Stomach (tissue), 4 donors: Measurements from ENCODE around the gene VPS13D.

Source experiments
- EP300 ChIP-seq: sonication (generic); formaldehyde crosslinking; IDR thresholded peaks from one replicate; pipeline ENCODE4 v1.6.1; 2017; ENCODE audit warnings: antibody characterized with exemption
- POLR2A ChIP-seq, 4 donors: fragments of 450-650 bp; IDR thresholded peaks; one replicate each; pipeline ENCODE4 v1.6.1; 2016; ENCODE audit warnings: antibody characterized with exemption in 4 of 4, control low read depth in 2 of 4, mild to moderate bottlenecking in 1 of 4, moderate library complexity in 1 of 4
- TF ChIP-seq, protein P1 (sequence below), 7 experiments: fragments of 450-650 bp in 4 of 7; fragments of 200-600 bp in 3 of 7; sonication (generic) in 3 of 7; IDR thresholded peaks; one replicate each; pipeline ENCODE4 v1.5.1; 2016 to 2019; ENCODE audit warnings: antibody characterized with exemption in 7 of 7, control low read depth in 2 of 7, mild to moderate bottlenecking in 1 of 7

DNA sequence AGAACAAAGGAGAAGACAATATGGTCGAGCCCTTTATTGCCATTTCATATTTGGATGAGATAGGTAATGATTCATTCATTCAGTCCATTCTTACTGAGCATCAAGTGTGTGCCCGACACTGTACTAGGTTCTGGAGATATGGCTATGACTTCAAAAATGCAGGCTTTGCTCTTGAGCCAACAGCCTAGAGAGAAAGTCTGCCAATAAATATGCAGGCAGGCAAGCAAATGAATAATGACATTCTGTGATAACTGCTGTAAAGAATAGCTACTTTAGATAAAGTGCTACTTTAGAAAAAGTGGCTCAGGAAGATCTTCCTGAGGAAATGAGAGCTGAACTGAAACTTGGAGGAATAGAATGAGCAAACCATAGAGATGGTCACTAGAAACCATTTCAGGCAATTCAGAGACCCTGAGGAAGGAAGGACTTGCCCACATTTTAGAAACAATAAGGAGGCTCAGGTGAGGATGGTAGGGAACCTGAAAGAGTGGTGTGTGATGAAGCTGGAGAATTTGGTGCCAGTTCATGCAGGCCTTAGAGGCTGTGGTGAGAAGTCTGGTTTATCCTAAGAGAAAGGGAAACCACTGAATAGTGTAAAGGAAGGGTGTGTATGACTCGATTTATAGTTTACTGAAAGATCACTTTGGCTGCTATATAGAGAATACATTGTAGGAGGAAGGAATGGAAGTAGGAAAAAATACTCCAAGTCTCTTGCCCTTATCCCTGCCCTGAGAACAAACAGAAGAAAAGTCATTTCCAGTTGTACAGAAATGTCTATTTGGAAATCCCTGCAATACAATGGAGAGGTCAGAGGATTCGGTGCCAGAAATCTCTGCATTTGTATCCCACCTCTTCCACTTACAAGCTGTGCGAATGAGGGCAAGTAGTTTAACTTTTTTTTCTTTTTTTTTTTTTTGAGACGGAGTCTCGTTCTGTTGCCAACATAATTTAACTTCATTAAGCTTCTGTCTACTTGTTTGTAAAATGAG is 167.9 kb downstream of the VPS13D start:
- TF ChIP-seq POLR2A (IDR thresholded peaks at IDR 0.05) (no peak), EP300 (no peak)
- TF ChIP-seq, protein P1, sequence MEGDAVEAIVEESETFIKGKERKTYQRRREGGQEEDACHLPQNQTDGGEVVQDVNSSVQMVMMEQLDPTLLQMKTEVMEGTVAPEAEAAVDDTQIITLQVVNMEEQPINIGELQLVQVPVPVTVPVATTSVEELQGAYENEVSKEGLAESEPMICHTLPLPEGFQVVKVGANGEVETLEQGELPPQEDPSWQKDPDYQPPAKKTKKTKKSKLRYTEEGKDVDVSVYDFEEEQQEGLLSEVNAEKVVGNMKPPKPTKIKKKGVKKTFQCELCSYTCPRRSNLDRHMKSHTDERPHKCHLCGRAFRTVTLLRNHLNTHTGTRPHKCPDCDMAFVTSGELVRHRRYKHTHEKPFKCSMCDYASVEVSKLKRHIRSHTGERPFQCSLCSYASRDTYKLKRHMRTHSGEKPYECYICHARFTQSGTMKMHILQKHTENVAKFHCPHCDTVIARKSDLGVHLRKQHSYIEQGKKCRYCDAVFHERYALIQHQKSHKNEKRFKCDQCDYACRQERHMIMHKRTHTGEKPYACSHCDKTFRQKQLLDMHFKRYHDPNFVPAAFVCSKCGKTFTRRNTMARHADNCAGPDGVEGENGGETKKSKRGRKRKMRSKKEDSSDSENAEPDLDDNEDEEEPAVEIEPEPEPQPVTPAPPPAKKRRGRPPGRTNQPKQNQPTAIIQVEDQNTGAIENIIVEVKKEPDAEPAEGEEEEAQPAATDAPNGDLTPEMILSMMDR (IDR thresholded peaks at IDR 0.05), result no peak
